HEK293T (cell line): ENCODE measurements around the gene MT2A.

Experiments
- CTCF ChIA-PET: fragments of 350-600 bp; formaldehyde crosslinking; extraction: SDS; loops from one replicate; lab custom pipeline; 2021; ENCODE audit warnings: antibody characterized with exemption, inconsistent platforms; lab: Yijun Ruan, JAX
- POLR2A ChIA-PET: fragments of 350-600 bp; formaldehyde crosslinking; extraction: SDS; loops from one replicate; lab custom pipeline; 2020; ENCODE audit warnings: antibody characterized with exemption, inconsistent platforms; lab: Yijun Ruan, JAX
- DNase-seq: peaks from one replicate; pipeline ENCODE4 v3.0.0; 2012; ENCODE audit warnings: mixed read lengths; ENCODE audit errors: extremely low spot score
- ARNT ChIP-seq: fragments of 450-650 bp; IDR thresholded peaks from 2 replicates; pipeline ENCODE4 v1.6.1; 2017; ENCODE audit warnings: mild to moderate bottlenecking
- BHLHE40 ChIP-seq: fragments of 450-650 bp; IDR thresholded peaks from 2 replicates; pipeline ENCODE4 v1.6.1; 2016; ENCODE audit warnings: mild to moderate bottlenecking, moderate library complexity, borderline replicate concordance
- CTBP1 ChIP-seq: fragments of 450-650 bp; IDR thresholded peaks from 2 replicates; pipeline ENCODE4 v1.6.1; 2016; ENCODE audit warnings: borderline replicate concordance
- ELF4 ChIP-seq: fragments of 450-650 bp; IDR thresholded peaks from 2 replicates; pipeline ENCODE4 v1.6.1; 2017; ENCODE audit warnings: antibody characterized with exemption
- FOXA1 ChIP-seq: fragments of 450-650 bp; IDR thresholded peaks from 2 replicates; pipeline ENCODE4 v1.6.1; 2016; ENCODE audit warnings: mild to moderate bottlenecking
- FOXK2 ChIP-seq: fragments of 450-650 bp; IDR thresholded peaks from 2 replicates; pipeline ENCODE4 v1.6.1; 2016; ENCODE audit warnings: mild to moderate bottlenecking
- FOXM1 ChIP-seq: fragments of 450-650 bp; IDR thresholded peaks from 2 replicates; pipeline ENCODE4 v1.6.1; 2017; ENCODE audit warnings: mild to moderate bottlenecking, borderline replicate concordance
- HDGF ChIP-seq: fragments of 450-650 bp; IDR thresholded peaks from 2 replicates; pipeline ENCODE4 v1.6.1; 2017; ENCODE audit warnings: antibody characterized with exemption, borderline replicate concordance
- L3MBTL2 ChIP-seq: fragments of 450-650 bp; conservative IDR thresholded peaks from 2 replicates; pipeline ENCODE4 v1.6.1; 2016; ENCODE audit warnings: mild to moderate bottlenecking
- LEF1 ChIP-seq: fragments of 450-650 bp; IDR thresholded peaks from 2 replicates; pipeline ENCODE4 v1.6.1; 2017; ENCODE audit warnings: mild to moderate bottlenecking, borderline replicate concordance
- NFRKB ChIP-seq: fragments of 450-650 bp; IDR thresholded peaks from 2 replicates; pipeline ENCODE4 v1.6.1; 2016; ENCODE audit warnings: mild to moderate bottlenecking, moderate library complexity
- SP1 ChIP-seq: fragments of 450-650 bp; IDR thresholded peaks from 2 replicates; pipeline ENCODE4 v1.6.1; 2017
- SUZ12 ChIP-seq: fragments of 450-650 bp; IDR thresholded peaks from 2 replicates; pipeline ENCODE4 v1.6.1; 2016; ENCODE audit warnings: mild to moderate bottlenecking
- TARDBP ChIP-seq: fragments of 450-650 bp; IDR thresholded peaks from 2 replicates; pipeline ENCODE4 v1.6.1; 2016
- ZNF384 ChIP-seq: fragments of 450-650 bp; IDR thresholded peaks from 2 replicates; pipeline ENCODE4 v1.6.1; 2016
- TF ChIP-seq, protein P1 (sequence below): fragments of 450-650 bp; IDR thresholded peaks from 2 replicates; pipeline ENCODE4 v1.6.1; 2016

The MT2A gene

DNA sequence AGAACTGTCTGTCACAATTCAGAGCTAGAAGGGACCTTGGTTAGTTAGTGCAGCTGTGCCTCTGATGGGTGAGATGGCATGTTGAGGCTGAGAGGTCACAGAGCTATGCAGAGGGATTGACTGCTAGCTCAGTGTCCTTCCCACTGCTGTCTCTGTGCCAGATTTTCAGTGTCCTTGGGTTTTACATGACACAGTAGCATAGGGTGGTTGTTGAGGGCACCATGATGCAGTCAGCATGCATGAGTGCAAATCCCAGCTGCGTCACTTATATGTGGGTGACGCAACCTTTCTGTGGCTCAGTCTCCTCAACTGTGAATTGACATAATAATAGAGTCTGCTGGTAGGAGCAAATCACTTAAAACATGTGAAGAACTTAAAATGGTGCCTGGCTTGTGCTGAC, 32.8 kb downstream of the MT2A start:
- ChIA-PET CTCF (interaction anchor here (0.9 kb wide), 1 partner anchor 65 kb away, joined by 3 read pairs; no protein-coding TSS in a partner anchor), POLR2A (no interaction called here)
- TF ChIP-seq LEF1 (no peak), SP1 (no peak)
- TF ChIP-seq, protein P1, sequence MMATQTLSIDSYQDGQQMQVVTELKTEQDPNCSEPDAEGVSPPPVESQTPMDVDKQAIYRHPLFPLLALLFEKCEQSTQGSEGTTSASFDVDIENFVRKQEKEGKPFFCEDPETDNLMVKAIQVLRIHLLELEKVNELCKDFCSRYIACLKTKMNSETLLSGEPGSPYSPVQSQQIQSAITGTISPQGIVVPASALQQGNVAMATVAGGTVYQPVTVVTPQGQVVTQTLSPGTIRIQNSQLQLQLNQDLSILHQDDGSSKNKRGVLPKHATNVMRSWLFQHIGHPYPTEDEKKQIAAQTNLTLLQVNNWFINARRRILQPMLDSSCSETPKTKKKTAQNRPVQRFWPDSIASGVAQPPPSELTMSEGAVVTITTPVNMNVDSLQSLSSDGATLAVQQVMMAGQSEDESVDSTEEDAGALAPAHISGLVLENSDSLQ: no peak
- no peak for DNase-seq

GRCh38 chr16:56643080-56643778, 34.8 kb downstream of the MT2A start:
- TF ChIP-seq CTBP1 (no peak), FOXA1 (no peak), SUZ12 (no peak), ELF4 (no peak), ARNT (no peak), SP1 (no peak), NFRKB (no peak), FOXK2 (no peak), ZNF384 (no peak), LEF1 (no peak), FOXM1 (no peak), BHLHE40 (no peak), L3MBTL2 (no peak), TARDBP (no peak), HDGF (no peak)
- TF ChIP-seq, protein P1: no peak
- ChIA-PET POLR2A (no interaction called here), CTCF (no interaction called here)
- DNase-seq: no peak

- ChIA-PET POLR2A (no interaction called here), CTCF (no interaction called here)
- TF ChIP-seq CTBP1 (no peak), TARDBP (no peak), ELF4 (no peak), FOXM1 (no peak), NFRKB (no peak)
- no peak for DNase-seq
Measured at GRCh38 chr16:56643833-56644232, 35.4 kb downstream of the MT2A start.

GRCh38 chr16:56645311-56645710, 36.9 kb downstream of the MT2A start:
- CTCF ChIA-PET: no interaction called here
- TF ChIP-seq ELF4: no peak
- DNase-seq: no peak
- POLR2A ChIA-PET: no interaction called here

GRCh38 chr16:56645838-56646237, 37.5 kb downstream of the MT2A start:
- ChIA-PET POLR2A (no interaction called here), CTCF (no interaction called here)
- DNase-seq: no peak
- no peak for TF ChIP-seq HDGF
- no peak for TF ChIP-seq NFRKB
- no peak for TF ChIP-seq ELF4
- no peak for TF ChIP-seq SP1
- no peak for TF ChIP-seq LEF1

DNA sequence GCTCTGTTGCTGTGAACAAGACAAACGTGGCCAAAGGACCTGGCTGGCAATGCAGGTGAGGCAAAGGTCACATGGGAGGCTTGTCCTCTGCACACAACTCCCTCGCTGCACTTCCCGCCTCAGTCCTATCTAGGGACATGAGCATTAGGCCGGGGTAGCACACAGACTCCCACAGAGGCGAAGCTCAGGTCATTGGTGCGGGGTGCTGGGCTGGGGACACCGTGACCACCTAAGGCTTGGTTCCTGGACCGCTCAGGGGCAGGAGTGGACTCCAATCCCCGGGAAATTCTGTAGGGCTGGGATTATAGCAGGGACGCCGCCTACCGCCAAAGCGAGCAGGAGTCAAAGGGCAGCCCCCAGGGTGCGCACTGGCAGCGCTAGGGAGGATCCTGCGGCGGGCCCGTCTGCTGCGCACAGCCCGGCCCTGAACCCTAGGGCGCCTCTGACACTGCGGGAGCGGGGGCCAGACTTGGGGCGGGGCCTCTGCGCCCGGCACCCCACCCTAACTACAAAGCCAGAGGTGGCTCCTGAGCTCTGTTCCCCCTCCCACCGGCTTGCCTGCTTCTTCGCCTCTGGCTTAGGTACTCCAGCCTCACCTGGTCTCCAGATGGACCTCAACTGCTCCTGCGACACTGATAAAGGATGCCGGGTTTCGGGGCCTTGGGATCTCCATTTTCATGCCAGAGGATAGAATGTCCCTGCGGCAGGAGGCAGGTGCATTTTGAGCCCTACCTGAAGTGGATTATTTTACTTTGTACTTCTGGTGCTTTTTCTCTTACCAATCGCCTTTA, 39.5 kb downstream of the MT2A start:
- no peak for DNase-seq
- TF ChIP-seq SUZ12 (no peak), HDGF (no peak), ELF4 (no peak), BHLHE40 (no peak), LEF1 (no peak), TARDBP (no peak), FOXK2 (no peak), NFRKB (no peak), CTBP1 (no peak), L3MBTL2 (no peak), FOXM1 (no peak), ZNF384 (no peak), SP1 (no peak), ARNT (no peak), FOXA1 (no peak)
- TF ChIP-seq, protein P1: no peak
- ChIA-PET CTCF (no interaction called here), POLR2A (no interaction called here)

- TF ChIP-seq ELF4: no peak
- ChIA-PET POLR2A (no interaction called here), CTCF (no interaction called here)
- no peak for DNase-seq
Measured at GRCh38 chr16:56649271-56649670, 40.9 kb downstream of the MT2A start.
